COLO829 (cell line): ENCODE measurements around the gene H3-3A.

Source experiments
- DNase-seq: peaks from one replicate; pipeline ENCODE4 v3.0.0; 2012; ENCODE audit warnings: low spot score

The H3-3A gene

DNA sequence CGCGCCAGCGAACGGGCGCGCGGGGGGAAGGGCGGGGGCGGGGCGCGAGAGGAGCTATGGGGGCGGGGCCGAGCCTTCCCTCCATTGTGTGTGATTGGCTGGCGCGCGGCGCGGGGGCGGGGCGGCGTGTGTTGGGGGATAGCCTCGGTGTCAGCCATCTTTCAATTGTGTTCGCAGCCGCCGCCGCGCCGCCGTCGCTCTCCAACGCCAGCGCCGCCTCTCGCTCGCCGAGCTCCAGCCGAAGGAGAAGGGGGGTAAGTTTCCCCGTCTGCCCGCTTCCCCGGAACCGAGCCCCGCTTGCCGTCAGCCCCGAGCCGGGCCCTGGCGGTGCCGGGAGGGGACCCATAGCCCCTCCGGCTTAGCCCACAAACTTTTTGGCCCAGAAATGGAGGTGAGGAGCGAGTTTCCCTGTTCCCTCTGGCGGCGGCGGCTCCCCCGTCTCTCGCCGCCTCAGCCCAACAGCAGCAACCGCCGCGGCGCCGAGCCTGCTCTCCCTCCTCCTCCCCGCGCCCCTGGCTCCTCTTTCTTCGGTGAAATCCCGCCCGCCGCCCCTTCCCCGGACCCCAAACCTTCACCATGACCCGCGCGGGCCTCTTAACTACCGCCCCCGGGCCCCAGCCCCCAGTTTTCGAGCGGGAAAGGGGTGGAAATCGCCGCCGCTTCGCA is at the start of gene H3-3A:
Gene H3-3A, plus strand, starts transcription at position 159 of the 666 bp plus-strand sequence. CDS start 1,636 bp downstream, outside the sequence.
- peak; percentile 97 for DNase-seq

DNA sequence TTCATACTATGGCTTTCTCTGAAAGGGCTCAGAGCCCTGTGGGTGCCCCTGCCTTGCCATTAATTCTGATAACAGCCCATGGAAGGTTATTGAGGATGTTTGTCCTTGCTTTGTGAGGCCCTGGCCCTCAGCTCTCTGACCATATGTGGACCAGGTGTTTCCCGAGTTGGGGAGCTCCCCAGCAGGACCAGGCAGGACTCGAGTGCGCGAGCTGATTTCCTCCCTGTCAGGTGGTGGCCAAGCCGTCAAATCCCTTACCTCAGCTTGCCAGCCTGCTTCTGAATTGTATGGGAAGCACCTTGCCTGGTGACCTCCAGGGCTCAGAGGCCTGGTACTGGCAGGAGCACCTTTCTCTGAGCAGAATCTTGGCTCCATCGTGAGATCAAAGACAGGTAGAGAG is 45.4 kb upstream of the H3-3A start:
- no peak for DNase-seq

DNA sequence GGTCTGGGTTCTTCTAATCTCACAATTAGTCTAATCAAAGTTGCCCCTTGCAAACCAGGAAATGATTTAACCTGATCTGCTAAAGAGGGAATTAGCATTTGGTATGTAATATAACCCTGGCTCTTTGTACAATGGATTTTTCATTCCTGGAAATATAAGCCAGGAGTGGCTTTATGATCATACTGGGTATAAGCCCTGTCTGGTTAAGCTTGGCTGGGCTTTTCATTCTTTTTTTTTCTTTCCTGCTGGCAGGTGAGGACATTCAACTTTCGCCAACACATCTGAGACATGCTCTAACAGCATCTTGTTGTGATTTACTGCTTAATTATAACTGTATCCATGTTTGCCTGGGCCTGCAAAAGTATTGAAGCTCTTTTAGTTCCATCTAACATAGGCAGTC is 42.9 kb upstream of the H3-3A start:
- no peak for DNase-seq

DNA sequence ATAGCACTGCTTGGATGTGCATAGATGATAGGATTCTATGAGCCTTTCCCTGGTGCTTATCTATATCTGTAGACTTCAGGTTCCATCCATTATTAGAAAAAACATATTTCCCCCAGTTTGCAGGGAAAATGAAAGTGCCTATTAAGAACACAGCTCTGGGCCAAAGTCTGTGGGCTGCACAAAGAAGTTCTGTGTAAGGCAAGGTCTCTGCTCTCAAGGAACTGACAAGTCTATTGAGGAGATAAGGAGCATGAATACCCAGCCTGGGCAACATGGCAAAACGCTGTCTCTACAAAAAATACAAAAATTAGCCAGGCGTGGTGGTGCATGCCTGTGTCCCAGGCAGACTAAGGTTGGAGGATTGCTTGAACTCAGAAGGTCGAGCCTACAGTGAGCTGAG is 41.1 kb upstream of the H3-3A start:
- DNase-seq: peak; percentile 90

DNA sequence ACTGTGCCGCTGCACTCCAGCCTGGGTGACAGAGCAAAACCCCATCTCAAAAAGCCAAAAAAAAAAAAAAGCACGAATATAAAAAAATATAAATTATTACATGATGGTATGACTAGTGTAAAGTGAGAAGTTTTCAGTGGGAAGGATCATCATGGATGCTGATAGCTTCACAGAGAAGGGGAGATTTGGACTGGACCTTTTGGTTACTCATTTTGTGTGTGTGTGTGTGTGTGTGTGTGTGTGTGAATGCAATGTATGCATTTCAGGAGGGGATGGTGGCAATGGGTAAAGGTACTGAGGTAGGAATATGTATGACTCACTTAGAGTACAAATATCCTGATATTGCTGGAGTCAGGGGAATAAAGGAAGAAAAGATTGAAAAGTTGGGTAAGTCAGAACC is 40.7 kb upstream of the H3-3A start:
- DNase-seq: no peak

DNA sequence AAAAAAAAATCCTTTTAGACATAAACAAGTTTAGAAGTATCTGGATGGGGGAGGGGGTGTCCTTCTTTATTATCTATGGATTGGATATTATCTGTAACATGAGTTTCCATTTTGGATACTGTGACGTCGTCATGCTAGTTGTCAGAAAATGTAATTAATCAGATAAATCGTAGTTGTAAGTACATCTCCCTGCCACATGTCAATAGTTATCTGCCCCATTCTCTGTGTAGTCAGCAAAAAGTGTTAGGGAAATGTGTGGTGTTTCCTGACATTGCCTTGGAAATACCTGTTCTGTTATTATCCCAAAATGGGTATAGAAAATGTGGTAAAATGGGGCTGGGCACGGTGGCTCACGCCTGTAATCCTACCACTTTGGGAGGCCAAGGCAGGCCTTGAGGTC is 38.8 kb upstream of the H3-3A start:
- DNase-seq: no peak

DNA sequence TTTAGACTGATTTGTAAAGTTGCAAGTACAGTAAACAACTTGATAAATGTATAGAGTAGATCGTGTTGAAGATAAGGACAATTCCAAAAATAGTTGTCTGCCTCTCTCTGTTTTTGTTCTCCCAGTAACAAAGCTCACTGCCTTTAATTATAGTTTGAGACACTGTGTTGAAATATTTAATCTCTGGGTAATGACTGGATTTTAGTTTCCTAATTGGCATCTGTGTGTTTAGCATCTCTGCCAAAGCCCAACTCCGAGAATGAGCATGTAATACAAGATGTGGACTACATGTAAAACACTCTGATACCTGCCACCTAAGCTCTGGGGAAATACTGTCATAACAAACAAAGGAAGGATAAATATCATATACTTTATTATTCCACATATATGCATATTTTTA is 35.7 kb upstream of the H3-3A start:
- no peak for DNase-seq

DNA sequence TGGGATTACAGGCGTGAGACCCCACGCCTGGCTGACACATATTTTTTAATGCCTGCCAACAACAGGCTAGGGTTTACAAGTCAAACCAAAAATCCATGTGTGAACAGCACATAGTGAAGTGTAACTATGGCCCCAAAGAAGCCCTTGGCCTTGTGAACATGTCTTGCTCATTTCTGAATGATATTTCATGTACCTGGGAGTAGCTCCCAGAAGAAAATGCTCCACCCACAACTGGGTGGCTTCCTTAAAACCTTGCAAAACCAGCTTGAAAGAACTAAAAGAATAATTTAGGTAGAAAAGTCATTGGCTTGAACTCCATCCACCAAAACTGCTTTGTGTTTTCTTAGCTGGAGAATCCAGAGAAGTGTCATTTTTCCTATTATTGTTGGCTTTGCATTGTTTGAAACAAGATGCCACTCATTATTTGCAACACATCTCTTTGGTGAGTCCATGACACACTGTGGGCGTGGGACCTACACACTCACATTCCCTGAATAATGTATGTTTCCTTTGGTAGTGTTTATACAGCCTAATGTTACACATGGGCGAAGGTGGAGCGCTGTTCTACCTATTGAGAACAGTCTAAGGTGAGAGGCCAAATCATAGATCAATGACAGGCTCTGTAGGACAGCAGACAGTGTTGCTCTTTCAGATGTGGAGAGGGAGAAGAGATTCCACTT is 34.8 kb upstream of the H3-3A start:
- DNase-seq: no peak

DNA sequence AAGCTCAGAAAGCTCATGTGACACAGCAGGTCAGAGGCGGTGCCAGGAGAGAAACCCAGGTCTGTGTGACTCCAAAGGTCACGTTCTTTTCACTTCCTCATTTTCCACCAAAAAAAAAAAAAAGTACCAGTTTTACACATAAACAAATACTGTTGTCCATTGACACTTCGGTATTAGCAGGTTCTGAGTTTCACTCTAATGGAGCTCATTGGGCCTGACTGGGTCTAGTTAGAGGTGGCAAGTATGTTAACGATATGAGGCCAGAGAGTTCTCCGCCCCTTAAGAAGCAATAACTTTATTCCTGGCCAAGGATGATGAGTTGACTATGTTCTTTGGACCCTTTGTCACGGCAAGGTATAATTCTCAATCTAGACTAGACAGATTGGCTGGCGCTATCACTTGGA is 33.4 kb upstream of the H3-3A start:
- no peak for DNase-seq

DNA sequence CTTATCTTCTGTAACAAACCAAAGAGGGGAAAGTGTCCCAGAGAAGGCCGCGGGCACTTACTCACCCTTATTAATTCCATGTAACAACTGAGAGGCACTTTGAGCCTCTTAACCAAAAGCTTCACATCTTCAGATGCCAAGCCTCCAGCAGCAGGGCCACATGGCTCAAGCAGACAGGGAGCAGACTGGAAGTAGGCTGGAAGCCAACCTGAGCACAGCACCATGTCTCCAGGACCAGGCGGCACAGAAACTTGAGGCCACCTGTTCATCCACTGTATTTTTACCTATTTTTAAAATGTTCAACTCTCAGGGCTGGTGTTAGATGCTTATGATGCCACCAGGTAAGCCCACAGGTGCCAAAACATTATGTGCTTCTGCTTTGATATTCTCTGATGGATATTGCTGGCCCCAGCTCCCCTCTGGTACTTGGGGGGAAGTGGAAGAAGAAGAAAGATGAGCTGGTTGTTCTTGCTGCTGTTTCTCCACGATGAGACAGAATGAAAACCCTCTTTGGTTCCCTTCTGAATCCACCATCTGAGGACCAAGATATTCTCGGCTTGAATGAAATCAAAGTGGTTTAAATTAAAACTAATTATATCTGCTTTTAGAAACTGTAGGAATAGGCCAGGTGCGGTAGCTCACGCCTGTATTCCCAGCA is 32.8 kb upstream of the H3-3A start:
- DNase-seq: no peak

DNA sequence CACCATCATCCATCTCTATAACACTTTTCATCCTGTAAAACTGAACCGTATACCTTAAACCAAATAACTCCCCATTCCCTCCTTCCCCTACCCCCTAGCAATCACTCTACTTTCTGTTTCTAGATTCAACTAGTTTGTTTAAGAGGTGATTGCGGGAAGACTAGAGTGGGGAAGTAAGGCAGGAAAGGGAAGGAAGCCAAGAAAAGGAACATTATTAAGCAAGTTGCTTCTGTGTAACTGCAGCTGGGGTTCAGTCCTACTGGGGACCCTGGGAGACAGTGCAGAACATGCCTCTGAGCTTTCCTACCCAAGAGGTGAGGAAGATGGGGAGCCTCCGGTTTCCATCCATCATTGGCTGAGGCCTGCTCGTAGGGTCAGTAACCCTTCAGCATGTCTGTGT is 28.9 kb upstream of the H3-3A start:
- DNase-seq: no peak

DNA sequence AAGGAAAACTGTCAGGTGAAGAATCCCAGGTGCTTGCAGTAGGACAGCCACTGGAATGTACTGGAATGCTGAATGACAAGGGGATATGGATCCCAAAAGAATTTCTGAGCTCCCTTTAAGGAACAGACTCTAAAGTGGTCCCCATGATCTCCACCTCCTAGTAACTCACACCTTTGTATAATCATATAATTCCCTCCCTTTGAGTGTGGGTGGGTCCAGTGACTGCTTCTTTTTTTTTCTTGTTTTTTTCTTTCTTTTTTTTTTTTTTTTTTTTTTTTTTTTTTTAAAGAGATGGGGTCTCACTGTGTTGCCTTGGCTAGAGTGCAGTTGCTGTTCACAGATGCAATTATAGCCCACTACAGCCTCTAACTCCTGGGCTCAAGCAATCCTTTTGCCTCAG is 28.5 kb upstream of the H3-3A start:
- DNase-seq: no peak

DNA sequence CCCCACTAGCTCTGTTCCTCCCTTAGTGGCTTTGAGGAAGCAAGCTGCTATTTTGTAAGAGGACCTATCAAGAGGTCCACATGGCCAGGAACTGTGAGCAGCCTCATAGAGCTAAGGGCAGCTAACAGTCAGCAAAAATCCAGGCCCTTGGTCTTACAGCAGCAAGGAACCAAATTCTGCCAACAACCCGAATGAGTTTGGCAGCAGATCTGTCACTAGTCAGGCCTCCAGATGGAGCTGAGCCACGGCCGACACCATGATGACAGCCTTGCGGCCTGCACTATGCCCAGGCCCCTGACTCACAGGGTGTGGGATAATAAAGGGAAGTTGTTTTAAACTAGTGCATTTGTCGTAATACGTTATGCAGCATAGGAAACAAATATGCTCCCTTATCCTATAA is 28.0 kb upstream of the H3-3A start:
- DNase-seq: no peak

DNA sequence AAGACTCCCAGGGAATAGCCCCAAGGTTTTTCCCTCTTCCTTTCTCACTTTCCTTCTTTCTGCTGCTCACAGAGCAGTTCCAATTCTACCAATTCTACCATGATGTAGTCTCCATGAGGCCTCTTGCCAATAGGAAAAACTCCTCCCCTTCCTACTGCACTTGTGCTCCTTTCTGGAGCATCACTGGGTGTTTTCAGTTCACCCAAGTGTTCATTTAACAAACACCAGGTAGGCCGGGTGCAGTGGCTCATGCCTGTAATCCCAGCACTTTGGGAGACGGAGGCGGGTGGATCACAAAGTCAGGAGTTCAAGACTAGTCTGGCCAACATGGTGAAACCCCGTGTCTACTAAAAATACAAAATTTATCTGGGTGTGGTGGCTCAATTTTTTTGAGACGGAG is 26.6 kb upstream of the H3-3A start:
- DNase-seq: no peak

DNA sequence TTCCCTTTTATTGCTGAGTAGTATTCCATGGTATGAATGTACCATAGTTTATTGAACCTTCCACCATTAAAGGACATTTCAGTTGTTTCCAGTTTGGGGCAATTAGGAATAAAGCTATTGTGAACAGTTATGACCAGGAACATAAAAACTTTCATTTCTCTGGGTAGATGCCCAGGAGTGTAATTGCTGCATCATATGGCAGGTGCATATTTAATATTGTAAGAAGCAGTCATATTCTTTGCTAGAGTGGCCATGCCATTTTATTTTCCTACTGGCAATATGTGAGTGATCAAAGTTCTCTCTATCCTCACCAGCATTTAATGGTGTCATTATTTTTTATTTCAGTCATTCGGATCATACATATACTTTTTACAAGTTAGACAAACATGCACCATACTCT is 23.9 kb upstream of the H3-3A start:
- no peak for DNase-seq

DNA sequence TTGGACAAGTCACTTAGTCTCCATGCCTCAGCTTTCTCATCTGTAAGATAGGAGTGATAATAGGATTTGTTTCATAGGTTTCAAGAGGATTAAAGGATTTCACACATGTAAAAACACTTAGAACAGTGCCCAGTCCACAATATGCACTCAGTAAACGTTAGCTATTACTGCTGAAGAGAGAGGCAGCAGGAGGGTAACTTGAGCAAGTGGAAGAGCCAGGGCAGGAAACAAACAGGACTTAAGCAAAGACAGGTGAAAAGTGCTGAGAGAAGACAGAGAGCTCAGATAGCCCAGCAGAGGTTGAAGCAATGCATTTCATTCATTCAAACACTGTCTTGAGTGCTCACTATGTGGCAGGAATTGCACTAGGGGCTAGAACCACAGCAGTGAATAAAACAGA is 21.1 kb upstream of the H3-3A start:
- no peak for DNase-seq

DNA sequence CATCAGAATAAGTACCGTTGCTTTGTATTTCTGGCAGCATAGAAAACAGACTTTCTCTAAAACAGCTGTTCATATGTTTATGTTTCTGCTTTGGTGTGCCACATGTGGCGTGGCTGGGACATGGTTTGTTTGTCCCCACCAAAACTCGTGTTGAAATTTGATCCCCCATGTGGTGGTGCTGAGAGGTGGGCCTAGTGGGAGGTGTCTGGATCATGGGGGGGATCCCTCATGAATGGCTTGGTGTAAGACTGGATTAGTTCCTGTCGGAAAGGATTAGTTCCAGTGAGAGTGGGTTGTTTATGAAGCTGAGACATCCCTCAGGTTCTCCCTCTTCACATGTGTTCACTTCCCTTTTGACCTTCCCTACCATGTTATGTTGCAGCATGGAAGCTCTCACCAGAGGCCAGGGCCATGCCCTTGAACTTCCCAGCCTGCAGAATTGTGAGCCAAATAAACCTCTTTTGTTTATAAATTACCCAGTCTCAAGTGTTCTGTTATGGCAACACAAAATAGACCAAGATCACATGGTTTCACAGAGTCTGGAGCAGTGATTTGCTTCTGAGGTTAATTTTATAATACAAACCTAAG is 17.9 kb upstream of the H3-3A start:
- no peak for DNase-seq

DNA sequence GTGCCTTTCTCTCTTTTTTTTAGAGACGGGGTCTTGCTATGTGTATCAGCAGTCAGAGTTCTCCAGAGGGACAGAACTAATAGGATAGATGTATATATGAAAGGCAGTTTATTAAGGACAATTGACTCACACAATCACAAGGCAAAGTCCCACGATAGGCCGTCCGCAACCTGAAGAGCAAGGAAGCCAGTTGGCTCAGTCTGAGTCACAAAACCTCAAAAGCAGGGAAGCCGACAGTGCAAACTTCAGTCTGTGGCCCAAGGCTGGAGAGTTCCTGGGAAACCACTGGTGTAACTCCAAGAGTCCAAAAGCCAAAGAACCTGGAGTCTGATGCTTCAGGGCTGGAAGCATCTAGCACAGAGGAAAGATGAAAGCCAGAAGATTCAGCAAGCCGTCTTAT is 16.3 kb upstream of the H3-3A start:
- no peak for DNase-seq

DNA sequence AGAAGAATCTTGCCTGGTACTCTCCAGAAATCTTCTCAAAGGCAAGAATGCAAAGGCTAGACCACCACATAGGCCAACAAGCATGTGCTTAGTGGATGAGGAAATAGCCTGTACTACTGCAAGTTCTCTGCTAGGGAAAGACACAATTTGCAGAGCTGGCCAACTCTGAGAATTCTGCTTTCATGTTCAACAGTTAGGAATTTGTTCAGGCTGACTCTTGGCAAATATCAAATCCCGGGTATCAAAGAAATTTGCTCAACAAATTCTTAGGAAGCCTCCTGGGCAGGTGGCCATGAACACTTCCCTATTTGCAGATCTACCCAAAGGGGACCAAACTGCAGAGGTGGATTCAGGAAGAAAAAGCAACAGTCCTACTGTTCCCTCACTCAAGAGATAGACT is 15.0 kb upstream of the H3-3A start:
- DNase-seq: no peak

DNA sequence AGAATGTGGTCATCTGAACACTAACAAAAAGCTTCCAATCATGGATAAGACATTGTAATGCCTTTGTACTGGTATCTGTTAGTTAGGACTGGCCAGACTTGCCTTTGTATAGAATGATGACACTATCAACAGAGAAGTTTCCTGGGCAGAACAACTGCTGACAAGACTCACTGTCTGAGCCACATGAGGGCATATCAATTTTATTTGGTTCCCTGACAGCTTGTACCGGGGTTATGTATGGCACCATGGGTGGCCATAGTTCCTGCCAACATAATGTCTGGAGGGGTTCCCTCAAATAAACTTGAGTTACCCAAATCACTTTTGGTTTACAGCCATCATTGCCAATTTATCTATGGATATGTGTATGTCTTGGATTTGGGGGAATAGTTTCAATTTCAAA is 13.6 kb upstream of the H3-3A start:
- DNase-seq: no peak

DNA sequence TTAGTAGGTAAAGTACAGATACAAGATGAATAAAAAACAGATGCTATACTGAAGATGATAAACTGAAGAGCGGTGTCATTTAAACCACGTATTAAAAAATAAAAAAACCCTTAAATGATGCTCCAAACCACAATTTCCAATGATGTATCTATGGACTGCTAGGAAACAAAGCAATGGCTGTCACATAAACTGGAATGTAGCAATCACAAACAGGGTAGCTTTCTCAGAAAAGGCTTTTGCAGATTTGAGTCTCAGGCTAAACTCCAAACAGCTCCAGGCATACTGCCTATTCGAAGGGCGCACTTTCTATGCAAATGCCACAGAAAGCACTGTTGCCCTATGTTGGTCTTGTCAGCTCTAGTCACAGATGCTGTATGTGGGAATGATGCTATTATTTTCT is 12.4 kb upstream of the H3-3A start:
- DNase-seq: no peak

DNA sequence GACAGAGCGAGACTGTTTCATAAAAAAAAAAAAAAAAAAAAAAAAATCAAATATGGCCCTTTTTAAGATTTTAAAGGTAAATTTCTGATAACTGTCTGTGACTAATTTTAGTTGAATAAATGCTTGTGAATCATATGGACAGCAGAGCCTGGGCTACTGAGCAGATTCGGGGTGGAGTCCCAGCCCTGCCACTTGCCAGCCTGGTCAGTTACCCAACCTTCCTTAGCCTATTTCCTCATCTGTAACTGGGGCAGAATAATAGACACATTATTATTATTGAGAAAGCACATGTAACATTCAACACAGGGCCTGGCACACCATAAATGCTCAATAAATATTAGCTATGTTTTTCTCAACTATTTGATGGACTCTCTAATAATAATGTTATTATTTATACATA is 11.2 kb upstream of the H3-3A start:
- no peak for DNase-seq

DNA sequence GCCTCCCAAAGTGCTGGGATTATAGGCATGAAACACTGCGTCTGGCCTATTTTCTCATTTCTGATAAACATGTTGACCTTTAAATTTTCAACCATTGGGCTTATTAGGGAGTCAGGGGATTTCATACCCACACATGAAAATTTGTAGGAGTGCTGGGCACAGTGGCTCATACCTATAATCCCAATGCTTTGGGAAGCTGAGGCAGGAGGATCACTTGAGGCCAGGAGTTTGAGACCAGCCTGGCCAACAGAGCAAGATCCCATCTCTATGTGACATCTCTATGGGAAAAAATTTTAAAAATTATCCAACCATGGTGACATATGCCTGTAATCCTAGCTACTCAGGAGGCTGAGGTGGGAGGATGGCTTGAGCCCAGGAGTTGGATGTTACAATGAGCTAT is 10.5 kb upstream of the H3-3A start:
- DNase-seq: no peak
